ENCODE data around the gene C2orf69. TPM values are rescaled to one million over a fixed set of nuclear protein-coding genes. Genes with fewer than 3 reads are reported as not detected.

Gene C2orf69
- total RNA-seq, 1 experiment from 2014 or later = 15.0 TPM

- DNase-seq (no peak), ATAC-seq (no peak)
- Histone ChIP-seq H3K9ac (ENCODE audit: low read length) (no peak overlapping the region), H3K9me3 (ENCODE audit: low read length) (peaks cover 10% of the 10 kb centered on the region; the same call in 1 of the 2 replicates), H3K27me3 (ENCODE audit: low read length) (peaks cover 35% of the 10 kb centered on the region), H3K9me2 (replicated peaks; ENCODE audit: low read length) (no peaks in the 10 kb centered on the region), H4K20me1 (ENCODE audit: low read length) (no peaks in the 10 kb centered on the region), H3K36me3 (ENCODE audit: low read depth, low read length) (no peaks in the 10 kb centered on the region), H3K4me3 (ENCODE audit: low read length) (no peak overlapping the region), H3K27ac (ENCODE audit: low read length) (no peak overlapping the region), H3F3A (ENCODE audit: low read length, unreplicated experiment) (no peaks in the 10 kb centered on the region), H3K4me2 (ENCODE audit: low read length) (no peak overlapping the region), H2AFZ (ENCODE audit: low read length) (no peak overlapping the region), H3K4me1 (ENCODE audit: insufficient read depth, low read length) (no peaks in the 10 kb centered on the region), H3K79me2 (ENCODE audit: low read length) (no peaks in the 10 kb centered on the region)
- TF ChIP-seq EZH2 (IDR thresholded peaks at IDR 0.05; ENCODE audit: low read length, unreplicated experiment) (no peak), CTCF (conservative IDR thresholded peaks at IDR 0.05; ENCODE audit: low read depth, low read length) (no peak), EZH2phosphoT487 (IDR thresholded peaks at IDR 0.05; ENCODE audit: borderline replicate concordance, low read length) (no peak)
- intact Hi-C loops (cut with micrococcal nuclease) = loop anchor here (10.0 kb wide), 1 partner anchor 265 kb away; no protein-coding TSS in a partner anchor
- ChIA-PET POLR2A (ENCODE audit: unreplicated experiment) (no interaction called here), CTCF (no interaction called here)
- no TSS peak for BruUV-seq (replicated peaks)
Observed at GRCh38 chr2:199869653-199870052, 41.4 kb upstream of the C2orf69 start.

- Histone ChIP-seq H3K27ac (ENCODE audit: low read length) (no peak overlapping the region), H4K20me1 (ENCODE audit: low read length) (no peaks in the 10 kb centered on the region), H3K79me2 (ENCODE audit: low read length) (no peaks in the 10 kb centered on the region), H3K4me2 (ENCODE audit: low read length) (no peak overlapping the region), H3K9me2 (replicated peaks; ENCODE audit: low read length) (no peaks in the 10 kb centered on the region), H3K9ac (ENCODE audit: low read length) (no peak overlapping the region), H3K9me3 (ENCODE audit: low read length) (peaks cover 10% of the 10 kb centered on the region; the same call in 1 of the 2 replicates), H2AFZ (ENCODE audit: low read length) (no peak overlapping the region), H3K36me3 (ENCODE audit: low read depth, low read length) (no peaks in the 10 kb centered on the region), H3K4me1 (ENCODE audit: insufficient read depth, low read length) (no peaks in the 10 kb centered on the region), H3K27me3 (ENCODE audit: low read length) (peaks cover 26% of the 10 kb centered on the region), H3K4me3 (ENCODE audit: low read length) (no peak overlapping the region), H3F3A (ENCODE audit: low read length, unreplicated experiment) (no peaks in the 10 kb centered on the region)
- TF ChIP-seq EZH2 (IDR thresholded peaks at IDR 0.05; ENCODE audit: low read length, unreplicated experiment) = no peak
- no peak for TF ChIP-seq CTCF (conservative IDR thresholded peaks at IDR 0.05; ENCODE audit: low read depth, low read length)
- no peak for TF ChIP-seq EZH2phosphoT487 (IDR thresholded peaks at IDR 0.05; ENCODE audit: borderline replicate concordance, low read length)
- ATAC-seq (no peak), DNase-seq (no peak)
- CTCF ChIA-PET = no interaction called here
- POLR2A ChIA-PET (ENCODE audit: unreplicated experiment) = no interaction called here
- intact Hi-C loops (cut with micrococcal nuclease) = no loop called here
- no TSS peak for BruUV-seq (replicated peaks)
Observed at GRCh38 chr2:199870581-199870980, 40.5 kb upstream of the C2orf69 start.

- CTCF ChIA-PET = no interaction called here
Observed at GRCh38 chr2:199874209-199874608, 36.9 kb upstream of the C2orf69 start.

More at GRCh38 chr2:199874209-199874608, 36.9 kb upstream of the C2orf69 start:
- DNase-seq (no peak), ATAC-seq (no peak)
- H3K27ac ChIP-seq (ENCODE audit: low read length) = no peak overlapping the region
- no TSS peak for BruUV-seq (replicated peaks)
- H3K4me2 ChIP-seq (ENCODE audit: low read length) = no peak overlapping the region
- TF ChIP-seq EZH2phosphoT487 (IDR thresholded peaks at IDR 0.05; ENCODE audit: borderline replicate concordance, low read length) (no peak), EZH2 (IDR thresholded peaks at IDR 0.05; ENCODE audit: low read length, unreplicated experiment) (no peak), CTCF (conservative IDR thresholded peaks at IDR 0.05; ENCODE audit: low read depth, low read length) (no peak)
- H4K20me1 ChIP-seq (ENCODE audit: low read length) = no peaks in the 10 kb centered on the region
- no peak overlapping the region for H2AFZ ChIP-seq (ENCODE audit: low read length)
- no peaks in the 10 kb centered on the region for H3K36me3 ChIP-seq (ENCODE audit: low read depth, low read length)
- intact Hi-C loops (cut with micrococcal nuclease) = no loop called here
- H3K9ac ChIP-seq (ENCODE audit: low read length) = no peak overlapping the region
- H3F3A ChIP-seq (ENCODE audit: low read length, unreplicated experiment) = no peaks in the 10 kb centered on the region
- POLR2A ChIA-PET (ENCODE audit: unreplicated experiment) = no interaction called here
- peaks cover 10% of the 10 kb centered on the region; the same call in 1 of the 2 replicates for H3K9me3 ChIP-seq (ENCODE audit: low read length)
- no peak overlapping the region for H3K4me3 ChIP-seq (ENCODE audit: low read length)
- no peaks in the 10 kb centered on the region for H3K4me1 ChIP-seq (ENCODE audit: insufficient read depth, low read length)
- no peaks in the 10 kb centered on the region for H3K9me2 ChIP-seq (replicated peaks; ENCODE audit: low read length)
- H3K79me2 ChIP-seq (ENCODE audit: low read length) = no peaks in the 10 kb centered on the region
- peaks cover 6% of the 10 kb centered on the region for H3K27me3 ChIP-seq (ENCODE audit: low read length)
